RWPE2 (cell line): ENCODE results near the gene ABCC10.

Experiments
- ATAC-seq: fragments of 200-7000 bp; cut with Tn5 transposase; 3 replicates; pipeline ENCODE4 v1.9.1; 2021; ENCODE audit warnings: low read depth
- DNase-seq: peaks from one replicate; pipeline ENCODE4 v3.0.0-alpha.2; 2020; ENCODE audit warnings: low spot score
- H3K27ac ChIP-seq: fragments of 450-650 bp; 2 replicates; pipeline ENCODE4 v1.5.1; 2017; ENCODE audit warnings: mild to moderate bottlenecking; ENCODE audit not compliant: poor library complexity, severe bottlenecking
- H3K27me3 ChIP-seq: fragments of 250-450 bp; sonication (Bioruptor Pico); 2 replicates; pipeline ENCODE4 v1.5.1; 2021; ENCODE audit warnings: mild to moderate bottlenecking, moderate library complexity; ENCODE audit not compliant: insufficient read depth, poor library complexity, severe bottlenecking
- H3K36me3 ChIP-seq: fragments of 250-450 bp; sonication (Bioruptor Pico); 2 replicates; pipeline ENCODE4 v1.5.1; 2020; ENCODE audit warnings: low read depth, mild to moderate bottlenecking, moderate library complexity
- H3K4me1 ChIP-seq: fragments of 250-450 bp; sonication (Bioruptor Pico); 2 replicates; pipeline ENCODE4 v1.5.1; 2021; ENCODE audit warnings: mild to moderate bottlenecking, moderate library complexity; ENCODE audit not compliant: insufficient read depth, poor library complexity, severe bottlenecking
- H3K4me3 ChIP-seq: fragments of 250-450 bp; sonication (Bioruptor Pico); 2 replicates; pipeline ENCODE4 v1.5.1; 2021; ENCODE audit warnings: mild to moderate bottlenecking, moderate library complexity; ENCODE audit not compliant: severe bottlenecking
- H3K9me3 ChIP-seq: fragments of 250-450 bp; sonication (Bioruptor Pico); 2 replicates; pipeline ENCODE4 v1.5.1; 2021; ENCODE audit warnings: mild to moderate bottlenecking, moderate library complexity; ENCODE audit not compliant: severe bottlenecking
- TF ChIP-seq, protein P1 (sequence below): fragments of 450-650 bp; IDR thresholded peaks from one replicate; pipeline ENCODE4 v1.5.1; 2017; ENCODE audit warnings: mild to moderate bottlenecking, moderate library complexity; ENCODE audit not compliant: poor library complexity, severe bottlenecking

Gene ABCC10

DNA sequence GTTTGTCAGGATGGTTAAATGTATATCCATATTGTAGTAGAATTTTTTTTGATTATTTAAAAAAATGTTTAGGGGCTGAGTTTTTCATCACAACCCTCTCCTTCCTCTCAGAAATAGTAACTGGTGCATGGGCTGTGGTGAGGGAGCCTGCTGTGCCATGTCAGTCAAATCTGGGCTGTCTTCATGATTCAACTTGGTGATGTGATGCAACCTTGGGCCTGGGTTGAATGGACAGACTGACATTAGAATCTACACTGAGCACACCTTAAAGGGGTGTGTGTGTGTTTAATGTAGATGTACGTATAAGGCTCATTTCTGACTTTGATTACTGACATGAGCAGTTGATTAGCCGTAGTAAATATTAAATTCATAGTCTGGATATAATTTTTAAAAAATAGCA, 53.7 kb downstream of the ABCC10 start:
- H3K4me1 ChIP-seq: peaks cover 22% of the 10 kb centered on the region
- peaks cover 30% of the 10 kb centered on the region for H3K36me3 ChIP-seq
- ATAC-seq: peak; percentile 69
- H3K27me3 ChIP-seq: no peaks in the 10 kb centered on the region
- H3K9me3 ChIP-seq: no peaks in the 10 kb centered on the region
- peak overlapping the region; percentile 74 for H3K27ac ChIP-seq
- H3K4me3 ChIP-seq: no peak overlapping the region
- DNase-seq: no peak
- TF ChIP-seq, protein P1, sequence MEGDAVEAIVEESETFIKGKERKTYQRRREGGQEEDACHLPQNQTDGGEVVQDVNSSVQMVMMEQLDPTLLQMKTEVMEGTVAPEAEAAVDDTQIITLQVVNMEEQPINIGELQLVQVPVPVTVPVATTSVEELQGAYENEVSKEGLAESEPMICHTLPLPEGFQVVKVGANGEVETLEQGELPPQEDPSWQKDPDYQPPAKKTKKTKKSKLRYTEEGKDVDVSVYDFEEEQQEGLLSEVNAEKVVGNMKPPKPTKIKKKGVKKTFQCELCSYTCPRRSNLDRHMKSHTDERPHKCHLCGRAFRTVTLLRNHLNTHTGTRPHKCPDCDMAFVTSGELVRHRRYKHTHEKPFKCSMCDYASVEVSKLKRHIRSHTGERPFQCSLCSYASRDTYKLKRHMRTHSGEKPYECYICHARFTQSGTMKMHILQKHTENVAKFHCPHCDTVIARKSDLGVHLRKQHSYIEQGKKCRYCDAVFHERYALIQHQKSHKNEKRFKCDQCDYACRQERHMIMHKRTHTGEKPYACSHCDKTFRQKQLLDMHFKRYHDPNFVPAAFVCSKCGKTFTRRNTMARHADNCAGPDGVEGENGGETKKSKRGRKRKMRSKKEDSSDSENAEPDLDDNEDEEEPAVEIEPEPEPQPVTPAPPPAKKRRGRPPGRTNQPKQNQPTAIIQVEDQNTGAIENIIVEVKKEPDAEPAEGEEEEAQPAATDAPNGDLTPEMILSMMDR: no peak

DNA sequence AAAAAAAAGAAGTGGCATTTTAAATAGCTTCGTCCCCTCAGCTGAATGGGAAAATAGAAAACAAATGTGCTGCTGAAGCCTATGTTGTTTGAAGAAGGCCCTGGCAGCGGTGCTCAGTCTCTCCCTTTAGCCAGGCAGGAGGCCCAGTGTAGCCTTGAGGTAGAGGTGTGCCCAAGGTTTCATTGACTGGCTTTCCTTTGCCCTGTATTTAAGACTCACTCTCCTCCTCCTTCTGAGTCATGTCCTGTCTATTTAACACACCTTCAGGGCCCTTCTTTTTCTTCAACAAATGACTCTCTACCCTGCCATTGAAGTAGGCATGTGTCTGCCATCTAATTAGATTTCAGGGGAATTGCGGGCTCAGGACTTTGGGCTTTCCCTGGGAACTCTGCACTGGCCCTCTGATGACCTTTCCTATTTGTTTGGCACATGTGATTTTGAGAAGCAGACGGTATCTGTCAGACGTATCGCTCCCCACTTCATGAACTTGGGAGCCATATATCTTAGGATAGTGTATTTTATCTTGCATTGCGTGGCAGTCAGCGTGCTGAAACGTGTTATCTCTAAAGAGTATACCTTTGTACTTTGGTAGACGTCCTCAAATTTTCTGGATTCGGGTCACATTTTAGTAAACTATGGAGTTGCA, 54.4 kb downstream of the ABCC10 start:
- H3K27me3 ChIP-seq: no peaks in the 10 kb centered on the region
- no peak overlapping the region for H3K4me3 ChIP-seq
- TF ChIP-seq, protein P1: no peak
- no peak for DNase-seq
- peak overlapping the region; percentile 74 for H3K27ac ChIP-seq
- peaks cover 30% of the 10 kb centered on the region for H3K36me3 ChIP-seq
- peak; percentile 93 for ATAC-seq
- peaks cover 22% of the 10 kb centered on the region for H3K4me1 ChIP-seq
- no peaks in the 10 kb centered on the region for H3K9me3 ChIP-seq

DNA sequence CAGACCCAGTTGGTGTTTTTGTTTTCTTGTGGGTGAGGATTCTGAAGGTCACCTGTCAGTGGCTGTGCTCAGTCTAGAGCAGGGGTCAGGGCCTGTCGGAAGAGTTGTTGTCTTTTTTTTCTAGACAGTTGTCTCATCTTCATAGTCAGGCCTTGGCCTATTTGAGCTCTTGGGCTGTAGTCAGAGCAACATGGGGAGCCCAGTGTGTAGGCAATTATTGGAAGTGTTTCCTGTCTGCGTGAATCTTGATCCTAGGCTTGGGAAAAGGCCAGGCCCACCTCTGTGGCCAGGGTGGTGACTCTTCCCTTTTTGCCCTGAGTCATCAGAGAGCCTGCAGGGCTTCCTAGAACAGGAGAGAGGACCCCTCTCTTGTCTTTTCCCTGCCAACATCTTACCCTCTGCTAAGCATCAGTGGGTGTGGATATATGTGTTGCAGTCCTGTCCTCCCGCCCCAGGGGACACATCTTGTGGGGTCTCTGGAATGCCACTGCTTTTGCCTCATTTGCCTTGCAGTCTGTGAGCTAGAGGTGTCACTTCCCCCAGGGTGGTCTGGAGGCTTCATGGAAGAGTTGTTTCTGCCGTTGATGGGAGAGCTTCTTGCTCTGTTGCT, 61.4 kb downstream of the ABCC10 start:
- DNase-seq (no peak), ATAC-seq (0 out of 3 replicates have a peak, but pooled peaks have one; percentile 11)
- no peaks in the 10 kb centered on the region for H3K9me3 ChIP-seq
- peaks cover 12% of the 10 kb centered on the region for H3K36me3 ChIP-seq
- TF ChIP-seq, protein P1: no peak
- H3K27ac ChIP-seq: no peak overlapping the region
- peaks cover 28% of the 10 kb centered on the region for H3K4me1 ChIP-seq
- H3K27me3 ChIP-seq: no peaks in the 10 kb centered on the region
- H3K4me3 ChIP-seq: no peak overlapping the region

DNA sequence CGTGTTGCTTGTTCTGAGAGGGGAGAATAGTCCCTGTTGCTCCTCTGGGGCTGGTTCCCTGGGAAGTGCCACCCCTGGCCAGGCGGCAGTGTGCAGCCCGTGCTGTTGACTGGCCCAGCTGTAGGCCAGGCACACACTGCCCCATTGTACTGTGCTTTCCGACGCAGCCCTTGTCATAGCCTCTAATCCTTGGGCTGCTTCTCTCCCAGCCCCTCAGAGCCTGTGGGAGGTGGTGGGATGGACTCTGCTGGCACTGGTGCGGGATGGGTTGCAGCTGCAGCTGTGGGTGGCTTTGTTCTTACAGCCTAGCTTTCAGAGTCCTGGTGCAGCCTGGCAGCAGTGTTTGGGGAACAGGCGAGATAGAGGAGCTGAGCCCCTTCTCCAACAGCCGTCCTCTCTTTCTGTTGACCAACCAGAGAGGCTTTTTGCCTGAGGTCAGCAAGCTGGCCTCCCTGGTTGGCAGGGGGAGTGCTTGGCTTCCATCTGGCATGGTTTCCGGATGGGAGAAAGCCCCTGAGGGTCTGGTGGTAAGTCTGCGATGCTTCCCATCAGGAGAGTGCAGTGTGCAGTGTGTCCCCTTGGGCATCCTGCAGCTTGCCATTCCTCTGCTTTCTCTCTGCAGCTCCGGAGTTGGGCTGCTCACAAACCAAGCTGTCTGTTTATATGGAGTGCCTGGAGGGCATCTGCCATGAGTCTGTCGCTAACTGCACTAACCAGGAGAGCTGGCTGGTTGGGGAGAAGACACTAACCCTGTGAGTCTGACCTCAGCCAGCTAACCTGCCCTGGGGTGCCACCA, 62.1 kb downstream of the ABCC10 start:
- no peak for DNase-seq
- H3K27me3 ChIP-seq: no peaks in the 10 kb centered on the region
- no peak overlapping the region for H3K4me3 ChIP-seq
- TF ChIP-seq, protein P1: no peak
- no peaks in the 10 kb centered on the region for H3K9me3 ChIP-seq
- no peak for ATAC-seq
- peaks cover 35% of the 10 kb centered on the region for H3K4me1 ChIP-seq
- H3K36me3 ChIP-seq: peaks cover 8% of the 10 kb centered on the region
- no peak overlapping the region for H3K27ac ChIP-seq
